AG04450 (cell line): ENCODE measurements around the gene PDLIM4. TPM values are rescaled to one million over a fixed set of nuclear protein-coding genes. Genes with fewer than 3 reads are reported as not detected.

Source experiments
- CTCF ChIA-PET: fragments of 300-600, 350-600 bp; formaldehyde crosslinking; extraction: SDS; loops from one replicate; lab custom pipeline; 2022; ENCODE audit warnings: antibody characterized with exemption, inconsistent platforms; lab: Charles Lee
- POLR2A ChIA-PET: fragments of 350-600 bp; formaldehyde crosslinking; extraction: SDS; loops from one replicate; lab custom pipeline; 2021; ENCODE audit warnings: antibody characterized with exemption, inconsistent platforms; lab: Yijun Ruan, JAX
- DNase-seq: peaks from one replicate; pipeline ENCODE4 v3.0.0-alpha.2; 2011; ENCODE audit warnings: low read depth, low spot score
- H3K27ac ChIP-seq: one replicate; pipeline ENCODE4 v1.5.1; 2012; ENCODE audit warnings: low read depth, low read length, control low read depth
- H3K27me3 ChIP-seq: one replicate; pipeline ENCODE4 v1.6.0; 2012; ENCODE audit warnings: low read length; ENCODE audit not compliant: control insufficient read depth, insufficient read depth
- H3K4me3 ChIP-seq: 2 replicates; pipeline ENCODE4 v1.5.1; 2011; ENCODE audit warnings: mild to moderate bottlenecking, low read depth, low read length, control low read depth
- H3K9me3 ChIP-seq: 2 replicates; pipeline ENCODE4 v1.5.1; 2012; ENCODE audit warnings: low read length; ENCODE audit not compliant: control insufficient read depth, insufficient read depth
- polyA plus RNA-seq: library from polyadenylated mRNA; depleted of rRNA; stranded (reverse); fragments of >200 nt; gene quantifications from 2 replicates; pipeline ENCODE4 v1.2.3, GENCODE V29; 2011
- TF ChIP-seq, protein P1 (sequence below): IDR thresholded peaks from 2 replicates; pipeline ENCODE4 v1.5.1; 2011; ENCODE audit warnings: low read depth, low read length, control low read depth, inconsistent platforms

The PDLIM4 gene
- polyA plus RNA-seq, 1 experiment, result 43.4 TPM

DNA sequence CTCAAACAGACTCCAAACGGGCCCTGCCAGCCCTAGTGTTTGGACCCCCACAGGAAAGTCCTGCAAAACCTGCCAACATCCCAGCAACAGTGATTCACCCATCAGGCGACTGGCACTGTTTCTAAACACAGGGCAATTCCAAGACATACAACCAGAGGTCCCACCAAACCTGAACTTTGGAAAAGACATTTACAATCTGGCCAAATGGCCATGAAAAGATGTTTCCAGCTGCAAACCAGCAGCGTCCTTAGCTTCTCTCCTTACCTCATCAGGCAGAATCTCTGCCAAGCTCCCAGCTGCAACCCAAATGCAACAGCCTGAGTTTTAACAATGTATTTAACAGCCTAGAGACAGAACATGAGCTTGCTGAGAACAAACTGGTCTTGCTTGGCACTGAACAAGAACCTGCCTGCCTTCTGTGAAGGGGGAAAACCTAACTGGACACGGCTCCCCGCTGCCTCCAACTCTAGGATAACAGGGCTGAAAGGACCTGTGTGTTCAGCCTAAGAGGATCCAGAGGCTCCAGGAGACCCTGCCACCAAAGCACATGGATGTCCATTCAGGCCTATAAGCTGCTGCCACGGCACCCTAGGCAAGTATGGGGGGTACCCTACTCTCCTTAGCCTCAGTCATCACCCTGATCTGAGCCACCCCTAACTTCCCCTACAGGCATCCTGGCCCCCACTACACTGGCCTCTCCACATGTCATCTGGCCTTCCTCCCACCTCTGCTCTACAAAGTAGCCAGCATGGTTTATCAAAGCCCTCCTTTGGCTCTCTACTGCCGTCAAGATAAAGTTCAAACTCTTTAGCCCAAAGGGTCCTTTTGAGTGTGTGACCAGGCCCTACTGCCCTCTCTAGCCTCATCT lies 35.5 kb upstream of the PDLIM4 start:
- ChIA-PET POLR2A (interaction anchor here (1.0 kb wide), 1 partner anchor 120 kb away, joined by 3 read pairs; no protein-coding TSS in a partner anchor), CTCF (interaction anchor here (0.9 to 10.1 kb wide), 3 partner anchors 13 to 32 kb away, joined by 3 to 84 read pairs (median 3); no protein-coding TSS in a partner anchor)
- TF ChIP-seq, protein P1, sequence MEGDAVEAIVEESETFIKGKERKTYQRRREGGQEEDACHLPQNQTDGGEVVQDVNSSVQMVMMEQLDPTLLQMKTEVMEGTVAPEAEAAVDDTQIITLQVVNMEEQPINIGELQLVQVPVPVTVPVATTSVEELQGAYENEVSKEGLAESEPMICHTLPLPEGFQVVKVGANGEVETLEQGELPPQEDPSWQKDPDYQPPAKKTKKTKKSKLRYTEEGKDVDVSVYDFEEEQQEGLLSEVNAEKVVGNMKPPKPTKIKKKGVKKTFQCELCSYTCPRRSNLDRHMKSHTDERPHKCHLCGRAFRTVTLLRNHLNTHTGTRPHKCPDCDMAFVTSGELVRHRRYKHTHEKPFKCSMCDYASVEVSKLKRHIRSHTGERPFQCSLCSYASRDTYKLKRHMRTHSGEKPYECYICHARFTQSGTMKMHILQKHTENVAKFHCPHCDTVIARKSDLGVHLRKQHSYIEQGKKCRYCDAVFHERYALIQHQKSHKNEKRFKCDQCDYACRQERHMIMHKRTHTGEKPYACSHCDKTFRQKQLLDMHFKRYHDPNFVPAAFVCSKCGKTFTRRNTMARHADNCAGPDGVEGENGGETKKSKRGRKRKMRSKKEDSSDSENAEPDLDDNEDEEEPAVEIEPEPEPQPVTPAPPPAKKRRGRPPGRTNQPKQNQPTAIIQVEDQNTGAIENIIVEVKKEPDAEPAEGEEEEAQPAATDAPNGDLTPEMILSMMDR, result peak; percentile 31
- no peak overlapping the region for H3K4me3 ChIP-seq
- peak overlapping the region; percentile 85 for H3K27ac ChIP-seq
- no peaks in the 10 kb centered on the region for H3K9me3 ChIP-seq
- peak; percentile 78 for DNase-seq
- no peaks in the 10 kb centered on the region for H3K27me3 ChIP-seq

GRCh38 chr5:132222649-132223038 lies 34.9 kb upstream of the PDLIM4 start:
- TF ChIP-seq, protein P1, result no peak

DNA sequence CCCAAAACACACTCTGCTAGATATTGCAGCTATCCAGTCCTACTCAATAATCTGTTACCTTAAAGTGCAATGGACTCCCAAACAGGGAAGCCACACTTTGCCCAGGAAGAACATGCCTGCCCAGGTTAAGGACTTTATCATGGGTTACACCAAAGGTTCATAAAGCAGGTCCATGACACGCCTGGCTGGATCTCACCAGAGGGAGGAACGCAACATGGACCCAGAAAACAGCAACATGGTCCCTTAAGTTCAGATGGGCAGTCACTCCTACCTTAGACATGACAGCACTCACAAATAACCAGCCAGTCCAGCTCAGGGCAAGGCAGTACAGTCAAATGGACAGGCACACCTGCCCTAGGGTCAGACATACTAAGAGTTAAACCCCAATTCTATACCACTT lies 33.6 kb upstream of the PDLIM4 start:
- TF ChIP-seq, protein P1, result no peak
- no peak overlapping the region for H3K27ac ChIP-seq
- H3K9me3 ChIP-seq, result no peaks in the 10 kb centered on the region
- no peak for DNase-seq
- no peak overlapping the region for H3K4me3 ChIP-seq
- H3K27me3 ChIP-seq, result no peaks in the 10 kb centered on the region
- ChIA-PET POLR2A (no interaction called here), CTCF (interaction anchor here (0.6 to 10.1 kb wide), 6 partner anchors 9 to 163 kb away, joined by 3 to 84 read pairs (median 3); no protein-coding TSS in a partner anchor)

More at GRCh38 chr5:132222649-132223038, 34.9 kb upstream of the PDLIM4 start:
- no peak overlapping the region for H3K4me3 ChIP-seq
- ChIA-PET POLR2A (no interaction called here), CTCF (interaction anchor here (1.2 to 10.1 kb wide), 2 partner anchors 15 to 164 kb away, joined by 3 to 84 read pairs; no protein-coding TSS in a partner anchor)
- H3K9me3 ChIP-seq, result no peaks in the 10 kb centered on the region
- peak overlapping the region; percentile 85 for H3K27ac ChIP-seq
- no peaks in the 10 kb centered on the region for H3K27me3 ChIP-seq
- no peak for DNase-seq

DNA sequence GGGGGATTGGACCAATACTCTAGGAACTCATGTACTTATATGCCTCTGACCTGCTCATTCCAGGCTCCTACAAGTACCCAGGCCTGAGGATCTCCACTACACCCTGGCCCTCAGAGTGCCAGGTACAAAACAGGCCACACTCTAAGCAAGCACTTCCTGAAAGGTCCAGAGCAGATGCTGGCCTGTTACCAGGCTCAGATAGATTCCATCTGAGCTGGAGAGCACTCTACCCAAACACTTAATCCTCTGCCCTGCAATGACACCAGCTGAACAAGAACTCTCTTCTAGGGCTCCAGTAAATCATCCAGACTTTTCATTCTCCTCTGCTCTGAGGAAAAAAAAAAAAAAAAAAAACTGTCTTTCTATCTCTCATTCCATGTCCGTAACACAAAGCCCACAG lies 32.8 kb upstream of the PDLIM4 start:
- Histone ChIP-seq H3K4me3 (peak overlapping the region; percentile 13; the same call in 1 of the 2 replicates), H3K27me3 (no peaks in the 10 kb centered on the region), H3K9me3 (no peaks in the 10 kb centered on the region), H3K27ac (peak overlapping the region; percentile 71)
- CTCF ChIA-PET, result interaction anchor here (0.6 to 10.1 kb wide), 6 partner anchors 10 to 44 kb away, joined by 3 to 84 read pairs (median 6); no protein-coding TSS in a partner anchor
- POLR2A ChIA-PET, result interaction anchor here (0.7 to 1.5 kb wide), 4 partner anchors 9 to 34 kb away, joined by 5 to 8 read pairs (median 6); partner anchors contain the start of gene PDLIM4
- TF ChIP-seq, protein P1, result no peak
- no peak for DNase-seq
